MM.1S (cell line): ENCODE measurements around the gene RUNX2.
"Not testable (repeated sequence)": the region's sequence is repeated elsewhere in the genome, so short reads cannot be mapped to it uniquely, and the experiment has no call there.

ENCODE experiments used
- DNase-seq: peaks from one replicate; pipeline ENCODE4 v3.0.0-alpha.2; 2015
- H2AFZ ChIP-seq: fragments of 300-600 bp; sonication (generic); 2 replicates; pipeline ENCODE4 v1.6.0; 2016; ENCODE audit warnings: antibody characterized with exemption, low read length
- H3F3A ChIP-seq: fragments of 300-600 bp; sonication (generic); 2 replicates; pipeline ENCODE4 v1.6.1; 2016; ENCODE audit warnings: mild to moderate bottlenecking, antibody characterized with exemption, low read length, moderate library complexity, mixed read lengths; ENCODE audit not compliant: insufficient read depth
- H3K27ac ChIP-seq: fragments of 300-600 bp; sonication (generic); 2 replicates; pipeline ENCODE4 v1.5.1; 2016; ENCODE audit warnings: mild to moderate bottlenecking, low read length
- H3K27me3 ChIP-seq: fragments of 300-600 bp; sonication (generic); replicated peaks from 2 replicates; pipeline ENCODE4 v1.6.0; 2016; ENCODE audit warnings: low read length; ENCODE audit not compliant: insufficient read depth
- H3K36me3 ChIP-seq: fragments of 300-600 bp; sonication (generic); replicated peaks from 2 replicates; pipeline ENCODE4 v1.6.1; 2016; ENCODE audit warnings: mild to moderate bottlenecking, low read length, mixed read lengths; ENCODE audit not compliant: insufficient read depth
- H3K4me1 ChIP-seq: fragments of 300-600 bp; sonication (generic); 2 replicates; pipeline ENCODE4 v1.6.1; 2016; ENCODE audit warnings: low read length, mixed read lengths
- H3K4me2 ChIP-seq: fragments of 300-600 bp; sonication (generic); 2 replicates; pipeline ENCODE4 v1.6.0; 2016; ENCODE audit warnings: low read depth, low read length
- H3K4me3 ChIP-seq: fragments of 300-600 bp; sonication (generic); 2 replicates; pipeline ENCODE4 v1.5.1; 2016; ENCODE audit warnings: low read length, mixed read lengths
- H3K79me2 ChIP-seq: fragments of 300-600 bp; sonication (generic); 2 replicates; pipeline ENCODE4 v1.6.1; 2016; ENCODE audit warnings: mixed run types, low read length, mixed read lengths
- H3K9ac ChIP-seq: fragments of 300-600 bp; sonication (generic); 2 replicates; pipeline ENCODE4 v1.6.1; 2016; ENCODE audit warnings: low read length, mixed read lengths
- H3K9me2 ChIP-seq: fragments of 300-600 bp; sonication (generic); replicated peaks from 2 replicates; pipeline ENCODE4 v1.6.1; 2016; ENCODE audit warnings: mild to moderate bottlenecking, low read length, mixed read lengths; ENCODE audit not compliant: insufficient read depth
- H3K9me3 ChIP-seq: fragments of 300-600 bp; sonication (generic); replicated peaks from 2 replicates; pipeline ENCODE4 v1.6.1; 2016; ENCODE audit warnings: mild to moderate bottlenecking, low read length, mixed read lengths; ENCODE audit not compliant: insufficient read depth
- H4K20me1 ChIP-seq: fragments of 300-600 bp; sonication (generic); 2 replicates; pipeline ENCODE4 v1.6.1; 2016; ENCODE audit warnings: mild to moderate bottlenecking, low read length, moderate library complexity, mixed read lengths; ENCODE audit not compliant: insufficient read depth
- EZH2 ChIP-seq: fragments of 300-600 bp; sonication (generic); optimal IDR thresholded peaks from 2 replicates; pipeline ENCODE3; 2017; ENCODE audit warnings: low read depth, mild to moderate bottlenecking, antibody characterized with exemption, low read length, mixed read lengths
- EZH2phosphoT487 ChIP-seq: fragments of 300-600 bp; sonication (generic); IDR thresholded peaks from 2 replicates; pipeline ENCODE4 v1.6.1; 2018; ENCODE audit warnings: antibody characterized with exemption, low read length
- TF ChIP-seq, protein P1 (sequence below): fragments of 300-600 bp; sonication (generic); IDR thresholded peaks from 2 replicates; pipeline ENCODE4 v1.5.1; 2016; ENCODE audit warnings: antibody characterized with exemption, low read length, mixed read lengths

RUNX2 gene

GRCh38 chr6:45466686-45467085 is 138.6 kb downstream of the RUNX2 start:
- Histone ChIP-seq H3K9ac (no peak overlapping the region), H3K4me3 (no peak overlapping the region), H4K20me1 (peaks cover 8% of the 10 kb centered on the region; the same call in 1 of the 2 replicates), H3K27me3 (no peaks in the 10 kb centered on the region), H2AFZ (no peak overlapping the region), H3K4me1 (peaks cover 8% of the 10 kb centered on the region), H3K9me2 (no peaks in the 10 kb centered on the region), H3K9me3 (no peaks in the 10 kb centered on the region), H3K79me2 (peaks cover 90% of the 10 kb centered on the region), H3K4me2 (no peak overlapping the region), H3F3A (peaks cover 5% of the 10 kb centered on the region), H3K36me3 (peaks cover 3% of the 10 kb centered on the region; the same call in 1 of the 2 replicates), H3K27ac (no peak overlapping the region)
- TF ChIP-seq, protein P1, sequence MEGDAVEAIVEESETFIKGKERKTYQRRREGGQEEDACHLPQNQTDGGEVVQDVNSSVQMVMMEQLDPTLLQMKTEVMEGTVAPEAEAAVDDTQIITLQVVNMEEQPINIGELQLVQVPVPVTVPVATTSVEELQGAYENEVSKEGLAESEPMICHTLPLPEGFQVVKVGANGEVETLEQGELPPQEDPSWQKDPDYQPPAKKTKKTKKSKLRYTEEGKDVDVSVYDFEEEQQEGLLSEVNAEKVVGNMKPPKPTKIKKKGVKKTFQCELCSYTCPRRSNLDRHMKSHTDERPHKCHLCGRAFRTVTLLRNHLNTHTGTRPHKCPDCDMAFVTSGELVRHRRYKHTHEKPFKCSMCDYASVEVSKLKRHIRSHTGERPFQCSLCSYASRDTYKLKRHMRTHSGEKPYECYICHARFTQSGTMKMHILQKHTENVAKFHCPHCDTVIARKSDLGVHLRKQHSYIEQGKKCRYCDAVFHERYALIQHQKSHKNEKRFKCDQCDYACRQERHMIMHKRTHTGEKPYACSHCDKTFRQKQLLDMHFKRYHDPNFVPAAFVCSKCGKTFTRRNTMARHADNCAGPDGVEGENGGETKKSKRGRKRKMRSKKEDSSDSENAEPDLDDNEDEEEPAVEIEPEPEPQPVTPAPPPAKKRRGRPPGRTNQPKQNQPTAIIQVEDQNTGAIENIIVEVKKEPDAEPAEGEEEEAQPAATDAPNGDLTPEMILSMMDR = no peak
- TF ChIP-seq EZH2 (no peak), EZH2phosphoT487 (no peak)
- no peak for DNase-seq

GRCh38 chr6:45467417-45467816 is 139.3 kb downstream of the RUNX2 start:
- not testable (repeated sequence) for H3K9me2 ChIP-seq, H4K20me1 ChIP-seq, H2AFZ ChIP-seq, H3K9ac ChIP-seq, H3K36me3 ChIP-seq, DNase-seq, H3K27ac ChIP-seq, H3K4me3 ChIP-seq, H3F3A ChIP-seq, H3K4me1 ChIP-seq, H3K27me3 ChIP-seq, H3K4me2 ChIP-seq, H3K9me3 ChIP-seq
- peaks cover 90% of the 10 kb centered on the region for H3K79me2 ChIP-seq

DNA sequence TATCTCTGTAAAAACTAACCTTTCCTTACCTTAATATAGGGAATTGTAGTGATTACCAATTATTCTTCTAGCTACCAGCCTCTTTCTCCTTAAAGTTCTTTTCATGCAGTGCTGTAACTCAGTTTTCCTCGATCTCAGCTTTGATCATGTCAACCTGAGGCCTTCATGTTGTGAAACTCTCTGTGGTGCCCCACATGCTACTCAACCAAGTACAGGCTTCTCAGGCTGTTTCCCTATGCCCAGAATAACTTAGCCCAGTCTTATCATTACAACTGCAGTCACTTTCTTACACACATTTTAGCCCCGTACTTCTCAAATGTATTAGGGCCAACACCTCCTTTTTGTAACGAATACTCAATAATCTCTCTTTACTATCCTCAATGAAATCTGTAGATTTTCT is 139.7 kb downstream of the RUNX2 start:
- DNase-seq = peak; percentile 39
- H3K4me2 ChIP-seq = no peak overlapping the region
- no peak overlapping the region for H3K9ac ChIP-seq
- no peaks in the 10 kb centered on the region for H3K9me3 ChIP-seq
- peaks cover 6% of the 10 kb centered on the region; the same call in 1 of the 2 replicates for H4K20me1 ChIP-seq
- TF ChIP-seq EZH2phosphoT487 (no peak), EZH2 (no peak)
- TF ChIP-seq, protein P1 = no peak
- no peaks in the 10 kb centered on the region for H3K27me3 ChIP-seq
- no peak overlapping the region for H3K27ac ChIP-seq
- H3F3A ChIP-seq = peaks cover 3% of the 10 kb centered on the region
- peaks cover 7% of the 10 kb centered on the region; the same call in 1 of the 2 replicates for H3K36me3 ChIP-seq
- H3K4me1 ChIP-seq = peaks cover 8% of the 10 kb centered on the region
- peaks cover 90% of the 10 kb centered on the region for H3K79me2 ChIP-seq
- H3K4me3 ChIP-seq = no peak overlapping the region
- H3K9me2 ChIP-seq = no peaks in the 10 kb centered on the region
- H2AFZ ChIP-seq = no peak overlapping the region

GRCh38 chr6:45469663-45470062 is 141.5 kb downstream of the RUNX2 start:
- Histone ChIP-seq H3K36me3 (0 out of 2 replicates have a peak, but pooled peaks cover 7% of the 10 kb centered on the region), H3K9me3 (no peaks in the 10 kb centered on the region), H3K4me3 (no peak overlapping the region), H2AFZ (no peak overlapping the region), H4K20me1 (peaks cover 6% of the 10 kb centered on the region; the same call in 1 of the 2 replicates), H3K4me2 (no peak overlapping the region), H3K27ac (no peak overlapping the region), H3K9ac (no peak overlapping the region), H3K9me2 (no peaks in the 10 kb centered on the region), H3K79me2 (peaks cover 91% of the 10 kb centered on the region), H3K27me3 (no peaks in the 10 kb centered on the region), H3K4me1 (peaks cover 8% of the 10 kb centered on the region), H3F3A (peaks cover 3% of the 10 kb centered on the region)
- TF ChIP-seq EZH2 = no peak
- TF ChIP-seq, protein P1 = no peak
- no peak for TF ChIP-seq EZH2phosphoT487
- DNase-seq = no peak
